Hypothalamus (tissue), 51 donors: ENCODE results near the gene ALAD.
"Not testable (repeated sequence)": the region's sequence is repeated elsewhere in the genome, so short reads cannot be mapped to it uniquely, and the experiment has no call there.

Experiments
- DNase-seq, 51 donors: peaks; one replicate each; lab custom pipeline; 2025; lab: John Stamatoyannopoulos, UW

The ALAD gene

GRCh38 chr9:113399646-113400200 lies 1.4 kb downstream of the ALAD start:
- DNase-seq = no peak

GRCh38 chr9:113398796-113399195 lies 2.3 kb downstream of the ALAD start:
- DNase-seq = no peak

DNA sequence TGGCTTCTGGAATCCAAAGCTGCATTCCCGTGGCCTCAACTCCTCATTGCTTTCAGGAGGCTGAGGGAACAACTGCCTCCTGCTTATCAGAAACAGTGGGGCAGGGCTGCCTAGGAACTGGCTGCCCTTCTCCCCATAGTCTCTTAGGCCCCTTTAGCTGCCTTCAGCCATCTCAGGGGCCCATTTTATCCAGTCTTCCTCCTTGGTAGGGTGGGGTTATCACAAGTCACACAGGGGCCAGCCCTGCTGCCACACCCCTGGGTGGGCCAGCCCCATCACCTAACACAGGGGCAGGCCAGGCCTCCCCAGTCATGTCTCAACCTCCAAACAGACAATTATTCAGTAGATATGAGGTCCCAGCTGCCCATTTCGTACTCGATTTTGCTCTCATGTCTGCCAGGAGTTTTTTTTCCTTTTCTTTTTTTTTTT lies 3.9 kb downstream of the ALAD start:
- DNase-seq = no peak

- no peak for DNase-seq
Measured at GRCh38 chr9:113395000-113395861, 5.9 kb downstream of the ALAD start.

GRCh38 chr9:113393281-113393680 lies 7.8 kb downstream of the ALAD start:
- peak in 30 of 51 donors; percentile 8 to 77 (median 44) for DNase-seq

DNA sequence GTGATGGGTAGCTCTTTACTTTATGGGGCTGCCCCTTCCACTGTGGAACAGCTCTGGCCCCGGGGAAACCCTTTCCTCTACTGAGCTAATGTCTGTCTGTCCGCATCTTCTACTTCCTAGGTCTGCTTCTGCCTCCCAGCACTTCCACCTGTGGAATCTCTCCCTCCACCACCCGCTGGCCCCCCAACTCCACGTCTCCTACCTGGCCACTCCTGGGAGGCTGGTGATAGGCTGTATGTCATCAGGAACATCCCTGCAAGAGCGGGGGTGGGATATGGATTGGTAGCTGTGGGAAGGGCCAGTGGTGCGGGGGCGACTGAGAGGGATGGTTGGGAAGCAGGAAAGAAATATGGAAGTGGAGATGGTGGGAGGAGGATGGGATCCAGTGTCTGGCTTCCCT lies 9.2 kb downstream of the ALAD start:
- no peak for DNase-seq

GRCh38 chr9:113390192-113390960 lies 10.7 kb downstream of the ALAD start:
- no peak for DNase-seq

DNA sequence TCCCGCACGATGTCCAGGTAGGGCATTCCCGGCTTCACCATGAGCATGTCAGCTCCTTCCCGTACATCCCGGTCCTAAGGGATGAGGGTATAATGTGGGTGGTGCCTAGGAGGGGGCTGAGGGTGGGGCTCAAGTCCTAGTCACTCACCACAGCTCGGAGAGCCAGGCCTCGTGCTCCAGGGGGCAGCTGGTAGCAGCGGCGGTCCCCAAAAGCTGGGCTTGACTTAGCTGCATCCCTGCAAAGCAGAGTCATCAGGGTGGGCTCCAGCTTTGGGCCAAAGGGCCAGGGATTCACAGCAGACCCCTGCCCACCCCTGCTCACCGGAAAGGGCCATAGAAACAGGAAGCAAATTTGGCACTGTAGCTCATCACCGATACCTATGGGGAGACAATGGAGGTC lies 11.6 kb downstream of the ALAD start:
- no peak for DNase-seq

DNA sequence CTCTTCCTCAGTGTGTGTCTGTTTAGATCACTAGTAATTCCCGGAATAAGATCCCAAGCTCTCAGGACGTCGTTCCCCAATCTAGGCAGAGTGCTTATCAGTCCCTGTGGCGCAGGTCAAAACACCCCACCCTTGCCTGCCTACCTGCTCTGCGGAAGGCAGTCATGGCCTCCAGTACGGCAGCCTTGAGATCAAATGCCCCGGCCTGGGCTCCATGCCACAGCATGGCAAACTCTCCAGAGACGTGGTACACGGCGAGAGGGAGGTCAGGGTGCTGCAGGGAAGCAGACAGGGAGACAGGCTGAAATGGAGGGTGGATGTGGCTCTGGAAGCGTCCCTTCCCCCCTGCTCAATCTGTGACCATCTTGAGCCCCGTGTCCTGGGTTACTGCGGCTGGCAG lies 12.3 kb downstream of the ALAD start:
- DNase-seq = no peak

DNA sequence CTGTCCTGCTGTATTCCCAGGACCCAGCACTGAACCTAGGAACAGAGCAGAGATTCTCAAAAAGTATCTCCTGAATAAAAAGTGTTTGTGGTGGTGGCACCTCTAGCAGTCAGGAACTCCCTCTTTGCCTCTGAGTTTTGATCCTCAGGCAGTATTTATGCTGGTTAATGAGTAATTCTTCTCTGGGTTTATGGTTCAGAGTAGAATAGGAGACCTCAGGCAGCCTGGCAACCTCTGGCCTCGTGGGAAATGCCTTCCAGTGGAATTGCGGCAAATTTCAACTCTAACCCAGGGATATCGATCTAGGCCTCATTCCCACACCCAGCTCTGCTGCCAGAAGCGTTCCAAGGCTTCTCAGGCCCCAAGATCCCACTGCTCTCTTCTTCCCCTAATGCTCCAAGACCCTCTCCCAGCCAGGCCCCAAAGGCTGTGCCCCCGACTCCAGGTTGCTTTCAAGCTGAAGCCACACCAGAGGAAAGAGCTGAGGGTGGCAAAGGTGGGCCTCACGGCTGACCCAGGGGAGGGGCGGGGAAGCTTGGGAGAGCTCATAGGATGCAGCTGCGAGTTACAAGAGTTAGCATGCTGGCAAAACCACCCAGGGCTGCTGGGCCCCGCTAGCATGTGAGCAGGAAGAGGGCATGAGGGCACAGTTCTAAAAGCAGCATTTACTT lies 13.4 kb downstream of the ALAD start:
- DNase-seq = no peak

DNA sequence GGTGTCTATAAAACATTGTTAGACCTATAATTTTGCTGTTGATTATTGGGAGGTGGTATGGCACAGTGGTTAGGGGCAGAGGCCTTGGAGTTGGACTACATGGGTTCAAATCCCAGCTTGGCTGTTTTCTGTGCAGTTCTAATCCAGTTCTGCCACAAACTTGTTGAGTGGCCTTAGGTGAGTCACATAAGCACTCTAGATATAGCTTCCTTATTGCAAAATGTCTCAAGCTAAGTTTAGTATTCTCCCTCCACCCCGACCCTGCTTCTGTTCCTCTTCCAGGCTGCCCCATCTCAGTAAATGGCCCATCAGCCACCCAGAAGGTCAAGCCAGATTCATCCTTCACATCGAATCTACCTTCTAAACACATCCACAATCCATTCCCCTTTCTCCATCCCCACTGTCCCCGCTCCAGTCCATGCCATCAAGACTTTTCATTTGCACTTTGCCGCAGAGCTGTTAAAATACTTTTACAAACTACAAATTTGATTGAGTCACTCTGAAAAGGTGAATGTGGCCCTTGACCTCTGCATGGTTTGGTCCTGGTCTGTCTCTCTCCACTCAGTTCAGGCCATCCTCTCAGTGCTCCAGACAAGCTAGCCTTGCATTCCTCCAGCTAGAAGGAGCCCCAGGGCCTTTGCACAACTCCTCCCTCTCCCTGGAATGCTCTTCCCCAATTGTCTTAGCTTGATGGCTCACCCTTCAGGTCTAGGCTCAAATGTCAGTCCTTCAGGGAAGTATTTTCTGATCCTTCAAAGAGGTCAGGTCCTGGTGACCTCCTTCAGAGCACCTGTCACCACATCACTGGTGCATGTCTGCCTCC lies 14.3 kb downstream of the ALAD start:
- DNase-seq = no peak

DNA sequence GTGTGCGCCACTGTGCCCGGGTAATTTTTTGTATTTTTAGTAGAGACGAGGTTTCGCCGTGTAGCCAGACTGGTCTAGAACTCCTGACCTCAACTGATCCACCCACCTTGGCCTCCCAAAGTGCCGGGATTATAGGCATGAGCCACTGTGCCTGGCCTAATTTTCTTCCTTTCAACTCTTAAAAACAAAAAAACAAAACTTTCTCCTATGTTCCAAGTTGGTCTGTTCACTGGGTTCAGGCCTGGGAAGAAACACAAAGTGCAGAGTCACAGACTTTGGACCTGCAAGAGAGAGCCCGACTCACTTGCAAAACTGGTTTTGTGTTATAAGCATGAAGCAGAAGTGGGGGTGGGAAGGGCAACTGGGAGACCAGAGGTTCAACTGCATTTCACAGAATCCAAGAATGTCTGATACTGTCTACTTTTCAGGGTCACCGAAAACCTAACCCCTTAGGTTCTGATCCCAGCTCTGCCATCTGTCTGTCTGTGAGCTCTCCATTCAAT lies 19.1 kb downstream of the ALAD start:
- no peak for DNase-seq

GRCh38 chr9:113381441-113381840 lies 19.6 kb downstream of the ALAD start:
- DNase-seq = not testable (repeated sequence)

DNA sequence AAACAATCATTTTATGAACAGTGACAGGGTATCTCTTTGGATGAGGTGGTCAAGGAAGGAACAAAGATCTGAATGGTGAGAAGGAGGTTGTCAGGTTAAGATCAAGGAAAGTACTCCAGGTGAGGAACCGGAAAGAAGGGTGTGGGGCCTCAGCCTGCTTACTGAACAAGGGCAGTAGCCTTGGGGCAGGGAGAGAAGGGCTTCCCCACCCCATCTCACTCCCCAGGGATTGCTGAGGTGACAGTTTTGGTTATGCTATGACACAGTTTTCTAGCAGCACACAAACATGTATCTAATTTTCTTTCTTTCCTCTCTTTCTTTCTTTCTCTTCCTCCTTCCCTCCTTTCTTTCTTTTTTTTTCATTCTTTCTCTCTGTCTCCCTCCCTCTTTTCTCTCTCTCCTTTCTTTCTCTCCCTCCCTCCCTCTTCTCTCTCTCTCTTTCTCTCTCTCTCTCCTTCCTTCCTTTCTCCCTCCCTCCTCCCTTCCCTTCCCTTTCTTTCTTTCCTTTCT lies 20.2 kb downstream of the ALAD start:
- no peak for DNase-seq

DNA sequence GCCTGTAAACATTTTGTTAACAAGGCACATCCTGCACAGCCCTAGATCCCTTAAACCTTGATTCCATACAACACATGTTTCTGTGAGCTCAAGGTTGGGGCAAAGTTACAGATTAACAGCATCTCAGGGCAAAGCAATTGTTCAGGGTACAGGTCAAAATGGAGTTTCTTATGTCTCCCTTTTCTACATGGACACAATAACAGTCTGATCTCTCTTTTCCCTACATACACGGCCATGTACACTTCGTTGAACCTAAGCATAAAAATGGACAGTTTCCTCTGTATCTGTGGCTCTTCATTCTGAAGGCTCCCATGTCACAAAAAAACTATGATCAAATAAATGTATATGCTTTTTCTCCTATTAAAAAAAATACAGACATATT lies 21.3 kb downstream of the ALAD start:
- not testable (repeated sequence) for DNase-seq

- not testable (repeated sequence) for DNase-seq
Measured at GRCh38 chr9:113379094-113379828, 21.8 kb downstream of the ALAD start.

DNA sequence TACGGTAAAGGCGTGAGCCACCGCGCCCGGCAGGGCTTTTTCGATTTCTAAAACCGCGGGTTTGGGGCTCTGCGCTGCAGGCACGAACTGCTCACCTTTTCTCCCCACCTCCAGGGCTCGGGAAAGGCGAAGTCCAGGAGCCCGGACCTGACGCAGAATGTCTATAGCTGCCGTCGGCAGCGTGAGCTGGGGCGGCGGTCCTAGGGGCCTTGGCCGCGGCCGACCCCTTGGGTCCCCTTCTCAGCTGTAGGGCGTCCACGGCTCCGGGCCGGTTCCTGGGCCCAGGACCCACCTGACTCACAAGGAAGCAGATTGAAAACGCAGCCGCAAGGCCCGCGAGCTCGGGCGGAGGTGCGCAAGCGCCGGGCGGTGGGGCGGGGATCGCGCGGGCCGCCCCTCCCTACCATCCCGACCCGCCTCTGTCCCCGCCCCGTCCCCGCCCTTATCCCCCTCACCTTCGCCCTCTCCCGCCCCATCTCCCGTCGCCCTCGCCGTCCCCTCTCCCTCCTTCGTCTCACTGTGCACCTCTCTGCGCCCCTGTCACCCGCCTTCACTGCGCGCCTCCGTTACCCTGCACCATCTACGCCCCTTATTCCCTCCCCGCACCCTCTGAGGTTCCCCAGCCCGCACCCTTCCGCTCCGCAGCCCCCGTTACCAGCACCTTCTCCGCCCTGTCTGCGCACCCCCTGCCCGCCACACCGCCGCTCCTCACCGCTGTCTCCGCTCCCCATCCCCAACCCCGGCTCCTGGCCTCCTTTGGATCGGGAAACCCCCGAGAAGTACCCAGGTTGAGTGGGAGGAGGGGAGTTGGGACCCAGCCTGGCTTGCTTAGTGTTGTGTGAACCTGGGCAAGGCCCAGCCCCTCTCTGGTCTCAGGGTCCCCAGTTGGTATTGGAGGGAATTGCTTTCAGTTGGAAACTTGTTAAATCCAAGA lies 24.2 kb downstream of the ALAD start, which contains the start of gene HDHD3:
Gene HDHD3 (minus strand): TSS at position 353 of the 934 bp plus-strand sequence. CDS start 2,632 bp downstream, outside the sequence.
- DNase-seq = peak in 46 of 51 donors; percentile 13 to 82 (median 59)
